Upper lobe of left lung (tissue), 6 donors: ENCODE data around the gene MAD1L1. TPM values are rescaled to one million over a fixed set of nuclear protein-coding genes. Genes with fewer than 3 reads are reported as not detected.

Experiments
- ATAC-seq, 2 donors: fragments of 200-7000 bp; cut with Tn5 transposase; one replicate each; pipeline ENCODE4 v1.9.1; 2022; ENCODE audit warnings: mild to moderate bottlenecking in 2 of 2, moderate library complexity in 2 of 2; ENCODE audit not compliant: low FRiP score in 2 of 2
- DNase-seq, 2 donors: peaks; one replicate each; pipeline ENCODE4 v3.0.0-alpha.2; 2019 to 2020
- H3K27ac ChIP-seq, 4 donors: fragments of 200-600 bp; sonication (generic); one replicate each; pipeline ENCODE4 v1.5.1; 2016 to 2019
- H3K27me3 ChIP-seq, 4 donors: fragments of 200-600 bp; sonication (generic); one replicate each; pipeline ENCODE4 v1.5.1; 2017 to 2019
- H3K36me3 ChIP-seq, 4 donors: fragments of 200-600 bp; sonication (generic); one replicate each; pipeline ENCODE4 v1.5.1; 2016 to 2019
- H3K4me1 ChIP-seq, 4 donors: fragments of 200-600 bp; sonication (generic); one replicate each; pipeline ENCODE4 v1.5.1; 2018 to 2019
- H3K4me3 ChIP-seq, 4 donors: fragments of 200-600 bp; sonication (generic); one replicate each; pipeline ENCODE4 v1.5.1; 2017 to 2019; ENCODE audit warnings: mild to moderate bottlenecking in 2 of 4, moderate library complexity in 1 of 4
- H3K9me3 ChIP-seq, 4 donors: fragments of 200-600 bp; sonication (generic); one replicate each; pipeline ENCODE4 v1.5.1; 2018 to 2019
- CTCF ChIP-seq, 6 experiments: fragments of 450-650 bp in 4 of 6; fragments of 200-600 bp in 2 of 6; sonication (generic) in 2 of 6; IDR thresholded peaks; one replicate each; pipeline ENCODE4 v1.5.1; 2016 to 2019; ENCODE audit warnings: antibody characterized with exemption in 6 of 6
- EP300 ChIP-seq, 4 donors: sonication (generic); formaldehyde crosslinking; IDR thresholded peaks; one replicate each; pipeline ENCODE4 v1.5.1; 2017; ENCODE audit warnings: antibody characterized with exemption in 4 of 4, control low read depth in 2 of 4
- POLR2A ChIP-seq, 4 donors: fragments of 450-650 bp; IDR thresholded peaks; one replicate each; pipeline ENCODE4 v1.5.1; 2016 to 2017; ENCODE audit warnings: antibody characterized with exemption in 4 of 4, mild to moderate bottlenecking in 2 of 4
- POLR2AphosphoS5 ChIP-seq, 2 donors: sonication (generic); formaldehyde crosslinking; IDR thresholded peaks; one replicate each; pipeline ENCODE4 v1.5.1; 2017; ENCODE audit warnings: antibody characterized with exemption in 2 of 2
- WGBS, 2 donors: methylation state at CpG; one replicate each; pipeline ENCODE4 v1.1.5; 2017 to 2018; 5-methylcytosine and 5-hydroxymethylcytosine counted together
- total RNA-seq, 6 donors: library from RNA; depleted of rRNA in 4 of 6; stranded (reverse); fragments of >200 nt in 4 of 6; gene quantifications; one replicate each; pipeline versions ENCODE4 v1.1.0 to v1.2.1, GENCODE V29; 2016 to 2021
- donor health status: DM: no; HTN: no; CAD: no; lungs with moderate emphysema.
- donor health status: DM: no; HTN: yes; CAD: no; lungs with severe emphysema.

The MAD1L1 gene
- total RNA-seq, 6 donors from 2014 or later: 40.6 to 364 (median 65.6) TPM

- H3K4me3 ChIP-seq: no peak overlapping the region
- WGBS, 2 donors: 52 to 65% methylated on average over 8 of the region's 12 CpGs
- H3K9me3 ChIP-seq: no peaks in the 10 kb centered on the region
- DNase-seq: peak in 1 of 2 donors; percentile 67
- peak overlapping the region in 2 of 4 donors; percentile 4 to 41 for H3K27ac ChIP-seq
- H3K27me3 ChIP-seq: no peaks in the 10 kb centered on the region
- H3K4me1 ChIP-seq: peaks cover 17 to 27% (median 21%) of the 10 kb centered on the region in 4 donors
- ATAC-seq: peak in 1 of 2 donors; percentile 7
- TF ChIP-seq CTCF (IDR thresholded peaks at IDR 0.05): peak in 1 of 6 experiments; percentile 9
- TF ChIP-seq POLR2A (IDR thresholded peaks at IDR 0.05): no peak
- TF ChIP-seq EP300 (IDR thresholded peaks at IDR 0.05): no peak
- peaks cover 0 to 6% (median 3%) of the 10 kb centered on the region in 4 donors for H3K36me3 ChIP-seq
Measured at GRCh38 chr7:2120251-2120660, 112.5 kb downstream of the MAD1L1 start.

GRCh38 chr7:2118630-2119190 lies 114.0 kb downstream of the MAD1L1 start:
- TF ChIP-seq POLR2A (IDR thresholded peaks at IDR 0.05) (no peak), POLR2AphosphoS5 (IDR thresholded peaks at IDR 0.05) (no peak), EP300 (IDR thresholded peaks at IDR 0.05) (no peak), CTCF (IDR thresholded peaks at IDR 0.05) (no peak)
- peaks cover 0 to 6% (median 2%) of the 10 kb centered on the region in 4 donors for H3K36me3 ChIP-seq
- no peaks in the 10 kb centered on the region for H3K27me3 ChIP-seq
- DNase-seq (peak in 1 of 2 donors; percentile 61), ATAC-seq (no peak)
- H3K27ac ChIP-seq: no peak overlapping the region
- peaks cover 17 to 27% (median 21%) of the 10 kb centered on the region in 4 donors for H3K4me1 ChIP-seq
- H3K4me3 ChIP-seq: no peak overlapping the region
- H3K9me3 ChIP-seq: no peaks in the 10 kb centered on the region
- 96 to 100% methylated on average over 11 to 24 of the region's 25 CpGs for WGBS, 2 donors

DNA sequence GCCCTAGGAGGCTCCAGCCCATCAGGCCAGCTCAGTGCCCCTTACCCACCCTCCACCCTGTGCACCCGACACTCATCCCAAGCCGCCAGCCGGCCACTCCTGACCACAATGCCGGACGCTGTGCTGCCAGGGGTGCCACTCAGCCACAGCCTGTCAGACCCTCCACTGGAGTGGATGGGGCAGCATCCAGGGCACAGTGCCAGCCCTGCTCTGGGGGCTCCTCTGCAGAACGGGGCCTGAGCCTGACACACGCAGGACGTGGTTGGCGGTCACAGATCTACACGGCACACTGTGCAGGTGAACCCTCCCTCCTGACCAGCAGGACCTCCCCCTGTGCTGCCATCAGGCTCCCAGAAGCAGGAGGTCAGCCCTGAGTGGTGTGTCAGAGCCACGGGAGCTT lies 114.7 kb downstream of the MAD1L1 start:
- H3K27me3 ChIP-seq: no peaks in the 10 kb centered on the region
- H3K4me1 ChIP-seq: peaks cover 17 to 27% (median 21%) of the 10 kb centered on the region in 4 donors
- ATAC-seq (no peak), DNase-seq (peak in 1 of 2 donors; percentile 64)
- no peaks in the 10 kb centered on the region for H3K9me3 ChIP-seq
- WGBS, 2 donors: 83 to 97% methylated on average over 1 to 11 of the region's 11 CpGs
- no peak overlapping the region for H3K4me3 ChIP-seq
- TF ChIP-seq POLR2AphosphoS5 (IDR thresholded peaks at IDR 0.05): no peak
- no peak for TF ChIP-seq CTCF (IDR thresholded peaks at IDR 0.05)
- TF ChIP-seq POLR2A (IDR thresholded peaks at IDR 0.05): no peak
- TF ChIP-seq EP300 (IDR thresholded peaks at IDR 0.05): no peak
- no peak overlapping the region for H3K27ac ChIP-seq
- H3K36me3 ChIP-seq: peaks cover 0 to 4% (median under 1%) of the 10 kb centered on the region in 4 donors

DNA sequence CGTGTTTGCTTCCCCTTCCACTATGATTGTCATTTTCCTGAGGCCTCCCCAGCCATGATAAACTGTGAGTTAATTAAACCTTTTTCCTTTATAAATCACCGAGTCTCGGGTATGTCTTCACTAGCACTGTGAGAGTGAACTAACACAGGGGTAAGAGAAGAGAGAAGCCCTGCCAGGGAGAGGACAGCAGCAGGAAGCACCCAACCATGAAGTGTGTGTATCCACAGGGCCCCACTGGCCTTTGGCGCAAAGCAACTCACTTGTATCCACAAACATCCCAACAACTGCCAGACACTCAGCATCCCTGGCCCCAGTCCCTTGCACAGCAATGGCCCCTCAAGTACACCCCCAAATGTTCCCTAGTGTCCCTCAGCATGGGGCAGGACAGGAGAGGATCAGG lies 115.1 kb downstream of the MAD1L1 start:
- Histone ChIP-seq H3K4me1 (peaks cover 17 to 31% (median 22%) of the 10 kb centered on the region in 4 donors), H3K9me3 (no peaks in the 10 kb centered on the region), H3K36me3 (peaks cover 0 to 4% (median 0%) of the 10 kb centered on the region in 4 donors), H3K4me3 (no peak overlapping the region), H3K27ac (no peak overlapping the region), H3K27me3 (no peaks in the 10 kb centered on the region)
- WGBS, 2 donors: 78 to 84% methylated on average over 4 of the region's 4 CpGs
- no peak for TF ChIP-seq POLR2AphosphoS5 (IDR thresholded peaks at IDR 0.05)
- TF ChIP-seq CTCF (IDR thresholded peaks at IDR 0.05): no peak
- TF ChIP-seq POLR2A (IDR thresholded peaks at IDR 0.05): no peak
- TF ChIP-seq EP300 (IDR thresholded peaks at IDR 0.05): no peak
- no peak for DNase-seq
- ATAC-seq: no peak
